HepG2 (cell line): Measurements from ENCODE around the gene MYORG. TPM values are rescaled to one million over a fixed set of nuclear protein-coding genes. Genes with fewer than 3 reads are reported as not detected.

ENCODE experiments used
- AHDC1 ChIP-seq: sonication (generic); formaldehyde crosslinking; IDR thresholded peaks from 2 replicates; pipeline ENCODE4 v1.5.1; 2020; ENCODE audit warnings: mild to moderate bottlenecking, missing genetic modification reagents, borderline replicate concordance
- CEBPG ChIP-seq: IDR thresholded peaks from 2 replicates; pipeline ENCODE4 v1.6.1; 2016
- NR1H2 ChIP-seq: sonication (generic); formaldehyde crosslinking; IDR thresholded peaks from 2 replicates; pipeline ENCODE4 v1.8.1; 2022; ENCODE audit warnings: low read depth, missing genetic modification reagents, borderline replicate concordance
- PATZ1 ChIP-seq: sonication (generic); formaldehyde crosslinking; IDR thresholded peaks from 2 replicates; pipeline ENCODE4 v1.4.0; 2020; ENCODE audit warnings: missing genetic modification reagents
- SP1 ChIP-seq, 2 experiments: fragments of 450-650 bp in 1 of 2; sonication (generic) in 1 of 2; formaldehyde crosslinking in 1 of 2; IDR thresholded peaks; 2 replicates each; pipeline versions ENCODE4 v1.4.0 to v1.6.1; 2016 to 2020; ENCODE audit warnings: missing genetic modification reagents in 1 of 2
- TFDP1 ChIP-seq: IDR thresholded peaks from 2 replicates; pipeline ENCODE4 v1.6.1; 2016; ENCODE audit warnings: missing compliant biosample characterization, missing genetic modification reagents, borderline replicate concordance
- ZNF224 ChIP-seq: sonication (generic); formaldehyde crosslinking; IDR thresholded peaks from 2 replicates; pipeline ENCODE4 v1.5.0; 2020; ENCODE audit warnings: mild to moderate bottlenecking, missing genetic modification reagents
- ZNF468 ChIP-seq: sonication (generic); formaldehyde crosslinking; IDR thresholded peaks from 2 replicates; pipeline ENCODE4 v1.8.0; 2022; ENCODE audit warnings: mild to moderate bottlenecking, moderate library complexity, missing genetic modification reagents
- ZNF512 ChIP-seq: sonication (generic); formaldehyde crosslinking; IDR thresholded peaks from 2 replicates; pipeline ENCODE4 v1.4.0; 2020; ENCODE audit warnings: mild to moderate bottlenecking, missing genetic modification reagents
- ZNF674 ChIP-seq: sonication (generic); formaldehyde crosslinking; IDR thresholded peaks from 2 replicates; pipeline ENCODE4 v1.5.0; 2020; ENCODE audit warnings: low read depth, mild to moderate bottlenecking, missing genetic modification reagents
- ZNF75D ChIP-seq: sonication (generic); formaldehyde crosslinking; IDR thresholded peaks from 2 replicates; pipeline ENCODE4 v1.8.1; 2023; ENCODE audit warnings: missing genetic modification reagents, mild to moderate bottlenecking, borderline replicate concordance
- polyA plus RNA-seq, 8 experiments: library from polyadenylated mRNA; depleted of rRNA in 3 of 8; stranded (reverse) in 7 of 8; unstranded in 1 of 8; fragments of >200 nt; fragmentation: Illumina TruSeq in 4 of 8; extraction: Trizol in 4 of 8; gene quantifications; 2 replicates each; pipeline versions ENCODE4 v1.2.1 to v1.2.3, GENCODE V29; 2011 to 2016; ENCODE audit warnings: low read depth in 4 of 8, missing spikeins in 1 of 8, mixed read lengths in 1 of 8; ENCODE audit not compliant: insufficient read depth in 1 of 8
- total RNA-seq, 5 experiments: library from RNA; depleted of rRNA; stranded (reverse); fragments of >200 nt; fragmentation: Illumina TruSeq; extraction: Trizol; gene quantifications; 2 replicates each; pipeline ENCODE4 v1.2.3, GENCODE V29; 2016; ENCODE audit warnings: low read depth in 1 of 5
- TF ChIP-seq, protein P1 (sequence below): sonication (generic); formaldehyde crosslinking; IDR thresholded peaks from 2 replicates; pipeline ENCODE4 v1.5.0; 2020; ENCODE audit warnings: missing genetic modification reagents
- TF ChIP-seq, protein P2 (sequence below): sonication (generic); formaldehyde crosslinking; IDR thresholded peaks from 2 replicates; pipeline ENCODE4 v1.4.0; 2020; ENCODE audit warnings: missing genetic modification reagents

Gene MYORG
- total and polyA plus RNA-seq, 2 of the 13 experiments (the other 11 are each of a cell fraction or from before 2014, with no cell fraction given): 11.1 to 22.4 TPM

DNA sequence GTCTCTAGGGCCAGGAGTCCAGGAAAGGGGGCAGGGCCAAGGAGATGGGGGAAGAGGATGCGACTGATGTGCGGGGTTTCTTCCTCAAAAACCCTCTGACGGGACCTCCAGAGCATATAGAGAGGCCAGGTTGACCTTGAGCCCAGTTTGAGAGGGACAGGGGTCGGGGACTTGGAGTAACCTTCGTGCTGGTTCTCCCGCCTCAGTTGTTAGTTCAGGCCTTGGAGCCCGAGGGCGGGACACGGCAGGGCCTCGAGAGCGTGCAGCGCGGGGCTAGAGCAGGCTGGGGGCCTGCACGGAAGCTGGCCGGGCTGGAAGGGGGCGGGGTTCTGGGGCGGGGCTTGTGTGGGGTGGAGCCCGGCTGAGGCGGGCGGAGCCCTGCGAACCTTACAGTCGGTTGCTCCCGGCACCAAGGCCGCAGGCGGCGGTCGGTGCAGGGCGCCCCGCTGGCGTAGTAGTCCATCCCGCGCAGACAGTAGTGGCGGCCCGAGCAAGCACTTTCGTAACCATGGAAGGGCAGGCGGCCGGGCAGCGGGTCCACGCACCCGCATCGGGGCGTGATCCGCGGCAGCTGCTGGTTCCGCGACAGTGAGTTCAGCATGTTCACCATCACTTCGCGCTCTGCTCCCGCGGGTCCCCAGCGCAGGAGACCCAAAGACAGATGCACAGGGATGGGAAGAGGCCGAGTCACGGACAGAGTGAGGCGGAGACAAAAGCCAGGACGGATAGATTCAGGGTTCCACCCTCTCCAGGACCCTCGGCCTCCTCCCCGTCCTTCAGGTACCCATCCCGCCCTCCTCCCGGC is 4.0 kb upstream of the MYORG start (continued):
- TF ChIP-seq ZNF512 (no peak), AHDC1 (CRISPR knock-in tag) (0 out of 2 replicates have a peak, but pooled peaks have one; percentile 45), ZNF468 (CRISPR knock-in tag) (0 out of 2 replicates have a peak, but pooled peaks have one; percentile 71), CEBPG (CRISPR knock-in tag) (0 out of 2 replicates have a peak, but pooled peaks have one; percentile 24), ZNF75D (CRISPR knock-in tag) (peak; percentile 42; the same call in 1 of the 2 replicates), ZNF224 (peak; percentile 50; the same call in 1 of the 2 replicates), SP1 (IDR thresholded peaks at IDR 0.05) (no peak), SP1 (CRISPR knock-in tag; IDR thresholded peaks at IDR 0.05) (peak; percentile 76), NR1H2 (peak; percentile 66; the same call in 1 of the 2 replicates), PATZ1 (CRISPR knock-in tag) (peak; percentile 75), ZNF674 (CRISPR knock-in tag) (no peak), TFDP1 (peak; percentile 94)
- TF ChIP-seq, protein P1, sequence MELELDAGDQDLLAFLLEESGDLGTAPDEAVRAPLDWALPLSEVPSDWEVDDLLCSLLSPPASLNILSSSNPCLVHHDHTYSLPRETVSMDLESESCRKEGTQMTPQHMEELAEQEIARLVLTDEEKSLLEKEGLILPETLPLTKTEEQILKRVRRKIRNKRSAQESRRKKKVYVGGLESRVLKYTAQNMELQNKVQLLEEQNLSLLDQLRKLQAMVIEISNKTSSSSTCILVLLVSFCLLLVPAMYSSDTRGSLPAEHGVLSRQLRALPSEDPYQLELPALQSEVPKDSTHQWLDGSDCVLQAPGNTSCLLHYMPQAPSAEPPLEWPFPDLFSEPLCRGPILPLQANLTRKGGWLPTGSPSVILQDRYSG (CRISPR knock-in tag): peak; percentile 87; the same call in 1 of the 2 replicates
- TF ChIP-seq, protein P2, sequence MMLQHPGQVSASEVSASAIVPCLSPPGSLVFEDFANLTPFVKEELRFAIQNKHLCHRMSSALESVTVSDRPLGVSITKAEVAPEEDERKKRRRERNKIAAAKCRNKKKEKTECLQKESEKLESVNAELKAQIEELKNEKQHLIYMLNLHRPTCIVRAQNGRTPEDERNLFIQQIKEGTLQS: no peak
